Uterus (tissue), 4 donors: ENCODE measurements around the gene FBXL22. TPM values are rescaled to one million over a fixed set of nuclear protein-coding genes. Genes with fewer than 3 reads are reported as not detected.
A peak's percentile ranks its signal among the peaks of the same experiment; 100 is the strongest.

Source experiments
- DNase-seq, 2 donors: peaks; one replicate each; pipeline ENCODE4 v3.0.0-alpha.2; 2019 to 2020
- H3K27ac ChIP-seq, 2 donors: fragments of 200-600 bp; sonication (generic); 1 replicate in 1 of 2; 2 replicates in 1 of 2; pipeline ENCODE4 v1.5.1; 2016 to 2018
- H3K27me3 ChIP-seq, 2 donors: fragments of 200-600 bp; sonication (generic); one replicate each; pipeline ENCODE4 v1.5.1; 2018 to 2019; ENCODE audit warnings: control low read depth in 1 of 2
- H3K36me3 ChIP-seq, 2 donors: fragments of 200-600 bp; sonication (generic); one replicate each; pipeline ENCODE4 v1.5.1; 2019; ENCODE audit warnings: control low read depth in 1 of 2
- H3K4me1 ChIP-seq, 2 donors: fragments of 200-600 bp; sonication (generic); one replicate each; pipeline ENCODE4 v1.5.1; 2018 to 2019; ENCODE audit warnings: control low read depth in 1 of 2
- H3K4me3 ChIP-seq, 2 donors: fragments of 200-600 bp; sonication (generic); 1 replicate in 1 of 2; 2 replicates in 1 of 2; pipeline ENCODE4 v1.5.1; 2018 to 2019; ENCODE audit warnings: mild to moderate bottlenecking in 1 of 2
- H3K9me3 ChIP-seq, 2 donors: fragments of 200-600 bp; sonication (generic); one replicate each; pipeline ENCODE4 v1.5.1; 2019; ENCODE audit warnings: control low read depth in 1 of 2
- CTCF ChIP-seq, 4 experiments: fragments of 200-600 bp in 2 of 4; fragments of 450-650 bp in 2 of 4; sonication (generic) in 2 of 4; IDR thresholded peaks; one replicate each; pipeline ENCODE4 v1.5.1; 2016 to 2019; ENCODE audit warnings: antibody characterized with exemption in 4 of 4, mild to moderate bottlenecking in 2 of 4, moderate library complexity in 1 of 4
- POLR2A ChIP-seq, 2 donors: fragments of 450-650 bp; IDR thresholded peaks; one replicate each; pipeline ENCODE4 v1.6.1; 2016; ENCODE audit warnings: antibody characterized with exemption in 2 of 2, mild to moderate bottlenecking in 1 of 2, moderate library complexity in 1 of 2
- intact Hi-C: fragments of 100-400 bp; cut with DNase I; formaldehyde crosslinking; loops from one replicate; pipeline ENCODE4 v1.15.1; 2023; ENCODE audit warnings: low total_unique reads
- total RNA-seq, 4 donors: library from RNA; depleted of rRNA in 3 of 4; stranded (reverse); fragments of >200 nt in 3 of 4; gene quantifications; one replicate each; pipeline versions ENCODE4 v1.1.0 to v1.2.4, GENCODE V29; 2014 to 2023
- donor health status: DM: yes; HTN: yes; CAD: no.

The FBXL22 gene
- total RNA-seq, 4 donors from 2014 or later = 5.0 to 44.1 (median 25.2) TPM

GRCh38 chr15:63593705-63594671 lies 3.2 kb upstream of the FBXL22 start:
- Histone ChIP-seq H3K9me3 (no peaks in the 10 kb centered on the region), H3K4me3 (no peak overlapping the region), H3K4me1 (peaks cover 0 to 3% of the 10 kb centered on the region in 2 donors), H3K27me3 (no peaks in the 10 kb centered on the region), H3K27ac (peak overlapping the region in 1 of 2 donors; percentile 84), H3K36me3 (no peaks in the 10 kb centered on the region)
- no peak for TF ChIP-seq POLR2A (IDR thresholded peaks at IDR 0.05)
- no peak for TF ChIP-seq CTCF (IDR thresholded peaks at IDR 0.05)
- no peak for DNase-seq
- intact Hi-C loops = loop anchor here (10.0 kb wide), 1 partner anchor 89 kb away; the partner anchor contains the start of gene USP3

GRCh38 chr15:63595065-63595464 lies 2.1 kb upstream of the FBXL22 start:
- intact Hi-C loops = loop anchor here (10.0 kb wide), 1 partner anchor 90 kb away; the partner anchor contains the start of gene USP3
- peak overlapping the region; percentile 84 to 93 for H3K27ac ChIP-seq
- no peaks in the 10 kb centered on the region for H3K27me3 ChIP-seq
- no peak overlapping the region for H3K4me3 ChIP-seq
- no peaks in the 10 kb centered on the region for H3K36me3 ChIP-seq
- H3K9me3 ChIP-seq = no peaks in the 10 kb centered on the region
- no peak for DNase-seq
- TF ChIP-seq POLR2A (IDR thresholded peaks at IDR 0.05) (no peak), CTCF (IDR thresholded peaks at IDR 0.05) (no peak)
- H3K4me1 ChIP-seq = peaks cover 0 to 3% of the 10 kb centered on the region in 2 donors

- H3K4me1 ChIP-seq = peaks cover 0 to 3% of the 10 kb centered on the region in 2 donors
- intact Hi-C loops = loop anchor here (10.0 kb wide), 1 partner anchor 91 kb away; the partner anchor contains the start of gene USP3
- H3K27me3 ChIP-seq = no peaks in the 10 kb centered on the region
- TF ChIP-seq POLR2A (IDR thresholded peaks at IDR 0.05) = no peak
- TF ChIP-seq CTCF (IDR thresholded peaks at IDR 0.05) = no peak
- DNase-seq = no peak
- H3K36me3 ChIP-seq = no peaks in the 10 kb centered on the region
- no peak overlapping the region for H3K4me3 ChIP-seq
- no peaks in the 10 kb centered on the region for H3K9me3 ChIP-seq
- peak overlapping the region; percentile 84 to 93 for H3K27ac ChIP-seq
These were observed 1.5 kb upstream of the FBXL22 start for GRCh38 chr15:63595688-63596087.

GRCh38 chr15:63596676-63597037 lies 530 bp upstream of the FBXL22 start:
- TF ChIP-seq POLR2A (IDR thresholded peaks at IDR 0.05) (no peak), CTCF (IDR thresholded peaks at IDR 0.05) (no peak)
- Histone ChIP-seq H3K36me3 (no peaks in the 10 kb centered on the region), H3K4me1 (peaks cover 0 to 3% of the 10 kb centered on the region in 2 donors), H3K4me3 (peak overlapping the region; percentile 23 to 46), H3K9me3 (no peaks in the 10 kb centered on the region), H3K27me3 (no peaks in the 10 kb centered on the region), H3K27ac (peak overlapping the region; percentile 84 to 93)
- DNase-seq = no peak
- intact Hi-C loops = loop anchor here (10.0 kb wide), 1 partner anchor 92 kb away; the partner anchor contains the start of gene USP3

GRCh38 chr15:63597821-63598220 lies 634 bp downstream of the FBXL22 start:
- H3K27ac ChIP-seq = peak overlapping the region; percentile 84 to 93
- no peaks in the 10 kb centered on the region for H3K9me3 ChIP-seq
- H3K36me3 ChIP-seq = no peaks in the 10 kb centered on the region
- peaks cover 0 to 3% of the 10 kb centered on the region in 2 donors for H3K4me1 ChIP-seq
- intact Hi-C loops = loop anchor here (10.0 kb wide), 1 partner anchor 93 kb away; the partner anchor contains the start of gene USP3
- TF ChIP-seq CTCF (IDR thresholded peaks at IDR 0.05) (no peak), POLR2A (IDR thresholded peaks at IDR 0.05) (no peak)
- no peaks in the 10 kb centered on the region for H3K27me3 ChIP-seq
- DNase-seq = no peak
- peak overlapping the region; percentile 23 to 46 for H3K4me3 ChIP-seq
